Neural cell (in vitro differentiated cells): ENCODE data around the gene CNPY2. TPM values are rescaled to one million over a fixed set of nuclear protein-coding genes. Genes with fewer than 3 reads are reported as not detected.

Experiments used
- H2AFZ ChIP-seq: fragments of 200-600, 300-800 bp; sonication (generic), shearing (Covaris generic); 2 replicates; pipeline ENCODE4 v1.6.0; 2014; ENCODE audit warnings: low read depth, mild to moderate bottlenecking, antibody characterized with exemption, low read length, moderate library complexity
- H3F3A ChIP-seq: fragments of 200-600 bp; shearing (Covaris generic); 2 replicates; pipeline ENCODE4 v1.6.1; 2016; ENCODE audit warnings: mild to moderate bottlenecking, moderate library complexity, mixed read lengths, antibody characterized with exemption, low read length; ENCODE audit not compliant: insufficient read depth, poor library complexity, severe bottlenecking
- H3K27ac ChIP-seq: fragments of 200-600, 300-800 bp; sonication (generic), shearing (Covaris generic); 2 replicates; pipeline ENCODE4 v1.5.1; 2014; ENCODE audit warnings: mild to moderate bottlenecking, low read length, moderate library complexity
- H3K27me3 ChIP-seq: fragments of 300-800, 200-600 bp; sonication (generic), shearing (Covaris generic); 2 replicates; pipeline ENCODE4 v1.6.0; 2014; ENCODE audit warnings: mild to moderate bottlenecking, low read depth, low read length, moderate library complexity; ENCODE audit not compliant: insufficient read depth
- H3K36me3 ChIP-seq: fragments of 300-800, 200-600 bp; sonication (generic), shearing (Covaris generic); 2 replicates; pipeline ENCODE4 v1.5.1; 2014; ENCODE audit warnings: mild to moderate bottlenecking, antibody characterized with exemption, low read length, moderate library complexity; ENCODE audit not compliant: insufficient read depth
- H3K4me2 ChIP-seq: fragments of 300-800, 200-600 bp; sonication (generic), shearing (Covaris generic); 2 replicates; pipeline ENCODE4 v1.6.0; 2014; ENCODE audit warnings: mild to moderate bottlenecking, low read length
- H3K4me3 ChIP-seq: fragments of 300-800, 200-600 bp; sonication (generic), shearing (Covaris generic); 2 replicates; pipeline ENCODE4 v1.5.1; 2014; ENCODE audit warnings: mild to moderate bottlenecking, low read length, moderate library complexity
- H3K79me2 ChIP-seq: fragments of 200-600 bp; shearing (Covaris generic); replicated peaks from 2 replicates; pipeline ENCODE4 v1.6.0; 2014; ENCODE audit warnings: mild to moderate bottlenecking, low read length, moderate library complexity; ENCODE audit not compliant: insufficient read depth
- H3K9ac ChIP-seq: fragments of 300-800, 200-600 bp; sonication (generic), shearing (Covaris generic); 2 replicates; pipeline ENCODE4 v1.6.1; 2016; ENCODE audit warnings: mild to moderate bottlenecking, low read length, mixed read lengths
- H3K9me2 ChIP-seq: fragments of 200-600 bp; shearing (Covaris generic); 2 replicates; pipeline ENCODE4 v1.6.1; 2016; ENCODE audit warnings: mild to moderate bottlenecking, low read length, mixed read lengths; ENCODE audit not compliant: insufficient read depth
- H3K9me3 ChIP-seq: fragments of 200-600, 300-800 bp; sonication (generic), shearing (Covaris generic); 2 replicates; pipeline ENCODE4 v1.6.1; 2016; ENCODE audit warnings: mild to moderate bottlenecking, mixed run types, low read length, moderate library complexity, mixed read lengths
- H4K20me1 ChIP-seq: fragments of 200-600 bp; shearing (Covaris generic); 2 replicates; pipeline ENCODE4 v1.6.1; 2016; ENCODE audit warnings: mild to moderate bottlenecking, mixed run types; ENCODE audit not compliant: insufficient read depth
- CTCF ChIP-seq: fragments of 450-650 bp; IDR thresholded peaks from 2 replicates; pipeline ENCODE4 v1.5.1; 2014; ENCODE audit warnings: antibody characterized with exemption, mild to moderate bottlenecking, moderate library complexity; ENCODE audit not compliant: poor library complexity, severe bottlenecking
- EP300 ChIP-seq: fragments of 450-650 bp; conservative IDR thresholded peaks from 2 replicates; pipeline ENCODE4 v1.6.1; 2014; ENCODE audit warnings: antibody characterized with exemption, mild to moderate bottlenecking, moderate library complexity; ENCODE audit not compliant: poor library complexity, severe bottlenecking
- MXI1 ChIP-seq: fragments of 450-650 bp; conservative IDR thresholded peaks from 2 replicates; pipeline ENCODE4 v1.6.1; 2014; ENCODE audit warnings: antibody characterized with exemption, mild to moderate bottlenecking; ENCODE audit not compliant: poor library complexity, severe bottlenecking
- POLR2AphosphoS5 ChIP-seq: IDR thresholded peaks from 2 replicates; pipeline ENCODE4 v1.6.1; 2012
- SMC3 ChIP-seq: fragments of 450-650 bp; conservative IDR thresholded peaks from 2 replicates; pipeline ENCODE4 v1.6.1; 2014; ENCODE audit warnings: antibody characterized with exemption, mild to moderate bottlenecking, moderate library complexity; ENCODE audit not compliant: poor library complexity
- polyA plus RNA-seq: library from polyadenylated mRNA; depleted of rRNA; stranded (reverse); fragments of >200 nt; gene quantifications from 2 replicates; pipeline ENCODE4 v1.2.3, GENCODE V29; 2014

CNPY2 gene
- polyA plus RNA-seq, 1 donor from 2014 or later, result 175 TPM

- Histone ChIP-seq H3K9me3 (no peaks in the 10 kb centered on the region), H3K27ac (no peak overlapping the region), H3K36me3 (no peaks in the 10 kb centered on the region), H3K9ac (no peak overlapping the region), H3F3A (no peaks in the 10 kb centered on the region), H4K20me1 (no peaks in the 10 kb centered on the region), H2AFZ (no peak overlapping the region), H3K4me2 (no peak overlapping the region), H3K27me3 (no peaks in the 10 kb centered on the region), H3K79me2 (no peaks in the 10 kb centered on the region), H3K4me3 (no peak overlapping the region), H3K9me2 (no peaks in the 10 kb centered on the region)
- no peak for TF ChIP-seq POLR2AphosphoS5
Observed at GRCh38 chr12:56361487-56362129, 45.8 kb upstream of the CNPY2 start.

- Histone ChIP-seq H3K9me2 (no peaks in the 10 kb centered on the region), H3K4me3 (peak within 1 kb of the TSS; percentile 83), H2AFZ (peak within 1 kb of the TSS; percentile 53), H3K27ac (no peak within 1 kb of the TSS), H3K9me3 (no peaks in the 10 kb centered on the region), H3F3A (no peaks in the 10 kb centered on the region), H3K9ac (peak within 1 kb of the TSS; percentile 59), H3K4me2 (peak within 1 kb of the TSS; percentile 68), H3K27me3 (no peaks in the 10 kb centered on the region), H3K36me3 (no peaks in the 10 kb centered on the region), H3K79me2 (no peaks in the 10 kb centered on the region), H4K20me1 (no peaks in the 10 kb centered on the region)
- TF ChIP-seq CTCF (peak; percentile 22), EP300 (no peak), MXI1 (peak; percentile 48)
Observed at GRCh38 chr12:56359851-56360767, 44.3 kb upstream of the CNPY2 start, which contains the start of gene STAT2. Gene STAT2 (minus strand): TSS chr12:56360107. CDS start chr12:56356571, 3,536 bp downstream.

GRCh38 chr12:56358836-56359532, 43.2 kb upstream of the CNPY2 start:
- Histone ChIP-seq H3F3A (no peaks in the 10 kb centered on the region), H3K9me3 (no peaks in the 10 kb centered on the region), H3K4me3 (peak overlapping the region; percentile 83), H3K36me3 (no peaks in the 10 kb centered on the region), H3K9ac (peak overlapping the region; percentile 59), H3K9me2 (no peaks in the 10 kb centered on the region), H3K27me3 (no peaks in the 10 kb centered on the region), H2AFZ (no peak overlapping the region), H3K79me2 (no peaks in the 10 kb centered on the region), H3K27ac (no peak overlapping the region), H4K20me1 (no peaks in the 10 kb centered on the region), H3K4me2 (peak overlapping the region; percentile 68)
- no peak for TF ChIP-seq MXI1
- TF ChIP-seq EP300, result no peak
- no peak for TF ChIP-seq SMC3
